ENCODE results near the gene S100A5. TPM values are rescaled to one million over a fixed set of nuclear protein-coding genes. Genes with fewer than 3 reads are reported as not detected.

The S100A5 gene
- total and polyA plus RNA-seq, 9 of the 15 experiments (the other 6 are each of a cell fraction or from before 2014, with no cell fraction given) = 0.56 to 1.4 (median 0.64) TPM; not detected in 5

GRCh38 chr1:153566414-153567371 is 26.0 kb upstream of the S100A5 start (continued):
- TF ChIP-seq ZBTB11 (CRISPR knock-in tag; IDR thresholded peaks at IDR 0.05) = 0 out of 6 replicates have a peak, but pooled peaks of 1 of the 3 experiments have one; percentile 57
- no peak for TF ChIP-seq AFF4 (CRISPR knock-in tag; IDR thresholded peaks at IDR 0.05)
- TF ChIP-seq ZBTB7A (IDR thresholded peaks at IDR 0.05; ENCODE audit: borderline replicate concordance, control insufficient read depth, low read depth, low read length) = peak; percentile 77; the same call in 1 of the 2 replicates
- peak; percentile 63; the same call in 1 of the 2 replicates for TF ChIP-seq POLR2AphosphoS5 (IDR thresholded peaks at IDR 0.05; ENCODE audit: control insufficient read depth, insufficient read depth, low read depth, low read length)
- TF ChIP-seq POU5F1 (IDR thresholded peaks at IDR 0.05; ENCODE audit: borderline replicate concordance, low read depth, low read length, partially characterized antibody) = no peak
- no peak for TF ChIP-seq FOXP1 (CRISPR knock-in tag; IDR thresholded peaks at IDR 0.05)
- no peak for TF ChIP-seq SFPQ (IDR thresholded peaks at IDR 0.05; ENCODE audit: low read depth, low read length)
- TF ChIP-seq JUNB (CRISPR knock-in tag; conservative IDR thresholded peaks at IDR 0.05) = peak; percentile 42; the same call in 1 of the 2 replicates
- TF ChIP-seq POLR3A (IDR thresholded peaks at IDR 0.05; ENCODE audit: borderline replicate concordance, extremely low read depth, insufficient read depth, insufficient read length) = no peak

Data from K562 (cell line).